BLaER1 treated with 17β-estradiol and CSF1 and Interleukin-3, amounts not matched to agents 10 nM and 100 nM (cell line): Measurements from ENCODE around the gene CMC4.

Source experiments
- H3K27ac ChIP-seq, 11 experiments: shearing (Covaris generic); formaldehyde crosslinking; 2 replicates each; pipeline ENCODE4 v1.8.1; 2022
- H3K27me3 ChIP-seq, 11 experiments: shearing (Covaris generic); formaldehyde crosslinking; 2 replicates each; pipeline ENCODE4 v1.8.1; 2022
- H3K36me3 ChIP-seq, 11 experiments: shearing (Covaris generic); formaldehyde crosslinking; 2 replicates each; pipeline ENCODE4 v1.8.1; 2022
- H3K4me1 ChIP-seq, 10 experiments: shearing (Covaris generic); formaldehyde crosslinking; 2 replicates each; pipeline ENCODE4 v1.8.1; 2022
- H3K4me2 ChIP-seq, 11 experiments: shearing (Covaris generic); formaldehyde crosslinking; 2 replicates each; pipeline ENCODE4 v1.8.1; 2022
- H3K4me3 ChIP-seq, 10 experiments: shearing (Covaris generic); formaldehyde crosslinking; 2 replicates each; pipeline ENCODE4 v1.8.1; 2022
- H3K9ac ChIP-seq, 11 experiments: shearing (Covaris generic); formaldehyde crosslinking; 2 replicates each; pipeline ENCODE4 v1.8.1; 2022
- H3K9me3 ChIP-seq, 11 experiments: shearing (Covaris generic); formaldehyde crosslinking; replicated peaks in 1 of 11; 2 replicates each; pipeline ENCODE4 v1.8.1; 2022
- H4K20me1 ChIP-seq, 11 experiments: shearing (Covaris generic); formaldehyde crosslinking; 2 replicates each; pipeline ENCODE4 v1.8.1; 2022
- Cebpa-rat ChIP-seq, 11 experiments: shearing (Covaris generic); IDR thresholded peaks; 2 replicates each; pipeline ENCODE4 v1.8.1; 2022

The CMC4 gene, protein sequence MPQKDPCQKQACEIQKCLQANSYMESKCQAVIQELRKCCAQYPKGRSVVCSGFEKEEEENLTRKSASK

DNA sequence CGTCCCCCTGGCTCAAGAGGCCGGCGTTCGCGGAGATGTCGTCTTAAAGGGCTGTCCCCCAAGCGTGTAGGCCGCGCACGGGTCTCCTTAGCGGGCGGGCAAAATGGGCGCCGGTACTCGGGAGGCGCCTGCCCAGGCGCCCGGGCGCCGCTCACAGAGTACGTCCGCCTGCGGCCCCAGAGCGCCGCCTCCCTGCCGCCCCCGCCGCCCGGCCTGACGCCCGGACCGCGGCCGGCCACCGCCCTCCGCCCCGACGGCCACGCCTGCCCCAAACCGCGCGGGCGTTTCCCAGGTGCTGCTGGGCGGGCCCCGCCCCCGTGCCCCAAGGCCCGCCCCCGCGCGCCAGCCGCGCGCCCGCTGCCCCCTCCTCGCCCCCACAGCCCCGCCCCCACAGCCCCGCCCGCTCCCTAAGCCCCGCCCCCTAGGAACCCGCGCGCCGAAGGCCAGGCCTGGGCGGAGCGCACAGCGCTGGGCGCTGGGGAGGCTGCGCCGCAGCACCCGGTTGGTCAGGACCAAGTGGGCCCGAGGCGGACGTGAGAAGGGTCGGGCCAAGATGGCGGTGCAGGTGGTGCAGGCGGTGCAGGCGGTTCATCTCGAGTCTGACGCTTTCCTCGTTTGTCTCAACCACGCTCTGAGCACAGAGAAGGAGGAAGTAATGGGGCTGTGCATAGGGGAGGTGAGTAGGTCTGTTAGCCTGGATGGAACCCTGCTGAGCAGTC is at the start of gene CMC4, which contains the start of the genes BRCC3 and MTCP1:
Gene CMC4 (minus strand): TSS at position 162 of the 719 bp plus-strand sequence. CDS start 7,113 bp downstream, outside the sequence.
Gene BRCC3 (plus strand): TSS at position 534 of the 719 bp plus-strand sequence. CDS start 20 bp downstream, at position 554.
Gene MTCP1 (minus strand): TSS at position 162 of the 719 bp plus-strand sequence. CDS start 5,126 bp downstream, outside the sequence.
- Histone ChIP-seq H3K4me3 (peak within 1 kb of the TSS; percentile 61 to 75 (median 72)), H3K4me1 (peaks cover 25 to 40% (median 28%) of the 10 kb centered on the region in 10 experiments), H3K4me2 (peak within 1 kb of the TSS; percentile 60 to 82 (median 75)), H3K27me3 (peaks cover 45 to 92% (median 81%) of the 10 kb centered on the region in 11 experiments), H3K27ac (peak within 1 kb of the TSS; percentile 73 to 91 (median 87)), H4K20me1 (peaks cover 0 to 30% (median 6%) of the 10 kb centered on the region in 11 experiments; a peak in 9 of 22 replicates), H3K36me3 (peaks cover 6 to 26% (median 12%) of the 10 kb centered on the region in 11 experiments; a peak in 17 of 22 replicates), H3K9me3 (peaks cover 0 to 3% (median 0%) of the 10 kb centered on the region in 11 experiments; a peak in 1 of 22 replicates), H3K9ac (peak within 1 kb of the TSS; percentile 82 to 91 (median 87))
- no peak for TF ChIP-seq Cebpa-rat (IDR thresholded peaks at IDR 0.05)

GRCh38 chrX:155115174-155115819 is 44.4 kb upstream of the CMC4 start:
- H3K9ac ChIP-seq, result no peak overlapping the region
- peaks cover 13 to 25% (median 15%) of the 10 kb centered on the region in 11 experiments; a peak in 21 of 22 replicates for H3K9me3 ChIP-seq
- TF ChIP-seq Cebpa-rat (IDR thresholded peaks at IDR 0.05), result no peak
- peaks cover 31 to 99% (median 78%) of the 10 kb centered on the region in 11 experiments for H3K27me3 ChIP-seq
- H3K4me2 ChIP-seq, result no peak overlapping the region
- H3K4me1 ChIP-seq, result no peaks in the 10 kb centered on the region
- H4K20me1 ChIP-seq, result no peaks in the 10 kb centered on the region
- peaks cover 15 to 71% (median 47%) of the 10 kb centered on the region in 11 experiments for H3K36me3 ChIP-seq
- H3K4me3 ChIP-seq, result no peak overlapping the region
- no peak overlapping the region for H3K27ac ChIP-seq

- Histone ChIP-seq H3K4me1 (no peaks in the 10 kb centered on the region), H3K36me3 (peaks cover 4 to 70% (median 39%) of the 10 kb centered on the region in 11 experiments; a peak in 21 of 22 replicates), H3K4me2 (no peak overlapping the region), H3K4me3 (no peak overlapping the region), H3K9me3 (peaks cover 13 to 25% (median 17%) of the 10 kb centered on the region in 11 experiments; a peak in 21 of 22 replicates), H3K9ac (no peak overlapping the region), H3K27ac (no peak overlapping the region), H4K20me1 (no peaks in the 10 kb centered on the region), H3K27me3 (peaks cover 28 to 99% (median 76%) of the 10 kb centered on the region in 11 experiments; a peak in 21 of 22 replicates)
- no peak for TF ChIP-seq Cebpa-rat (IDR thresholded peaks at IDR 0.05)
Measured at GRCh38 chrX:155113097-155113496, 42.2 kb upstream of the CMC4 start.

GRCh38 chrX:155112171-155112570 is 41.2 kb upstream of the CMC4 start:
- Histone ChIP-seq H3K4me2 (no peak overlapping the region), H3K4me3 (no peak overlapping the region), H3K4me1 (no peaks in the 10 kb centered on the region), H4K20me1 (no peaks in the 10 kb centered on the region), H3K9ac (no peak overlapping the region), H3K27ac (no peak overlapping the region), H3K36me3 (peaks cover 10 to 70% (median 45%) of the 10 kb centered on the region in 11 experiments; a peak in 21 of 22 replicates), H3K27me3 (peaks cover 25 to 99% (median 78%) of the 10 kb centered on the region in 11 experiments; a peak in 21 of 22 replicates), H3K9me3 (peaks cover 13 to 25% (median 19%) of the 10 kb centered on the region in 11 experiments; a peak in 21 of 22 replicates)
- TF ChIP-seq Cebpa-rat (IDR thresholded peaks at IDR 0.05), result no peak

GRCh38 chrX:155108427-155108826 is 37.5 kb upstream of the CMC4 start:
- TF ChIP-seq Cebpa-rat (IDR thresholded peaks at IDR 0.05), result no peak
- no peak overlapping the region for H3K4me2 ChIP-seq
- H3K4me3 ChIP-seq, result no peak overlapping the region
- H3K9me3 ChIP-seq, result peaks cover 11 to 21% (median 15%) of the 10 kb centered on the region in 11 experiments; a peak in 21 of 22 replicates
- no peaks in the 10 kb centered on the region for H3K4me1 ChIP-seq
- peaks cover 8 to 69% (median 35%) of the 10 kb centered on the region in 11 experiments; a peak in 17 of 22 replicates for H3K36me3 ChIP-seq
- no peak overlapping the region for H3K9ac ChIP-seq
- H3K27me3 ChIP-seq, result peaks cover 38 to 100% (median 83%) of the 10 kb centered on the region in 11 experiments
- H3K27ac ChIP-seq, result no peak overlapping the region
- no peaks in the 10 kb centered on the region for H4K20me1 ChIP-seq

- Histone ChIP-seq H3K4me2 (no peak overlapping the region), H3K27me3 (peaks cover 48 to 100% (median 83%) of the 10 kb centered on the region in 11 experiments), H3K4me3 (no peak overlapping the region), H3K9ac (no peak overlapping the region), H3K4me1 (no peaks in the 10 kb centered on the region), H4K20me1 (no peaks in the 10 kb centered on the region), H3K9me3 (peaks cover 0 to 8% (median 0%) of the 10 kb centered on the region in 11 experiments; a peak in 2 of 22 replicates), H3K27ac (no peak overlapping the region), H3K36me3 (peaks cover 8 to 57% (median 21%) of the 10 kb centered on the region in 11 experiments; a peak in 19 of 22 replicates)
- TF ChIP-seq Cebpa-rat (IDR thresholded peaks at IDR 0.05), result no peak
Measured at GRCh38 chrX:155105919-155106318, 35.0 kb upstream of the CMC4 start.

GRCh38 chrX:155094468-155095061 is 23.6 kb upstream of the CMC4 start:
- H3K4me2 ChIP-seq, result no peak overlapping the region
- H3K36me3 ChIP-seq, result peaks cover 16 to 58% (median 28%) of the 10 kb centered on the region in 11 experiments; a peak in 18 of 22 replicates
- no peaks in the 10 kb centered on the region for H3K4me1 ChIP-seq
- H3K27ac ChIP-seq, result no peak overlapping the region
- no peak overlapping the region for H3K9ac ChIP-seq
- H3K9me3 ChIP-seq, result peaks cover 0 to 7% (median 0%) of the 10 kb centered on the region in 11 experiments; a peak in 1 of 22 replicates
- TF ChIP-seq Cebpa-rat (IDR thresholded peaks at IDR 0.05), result no peak
- H3K27me3 ChIP-seq, result peaks cover 15 to 82% (median 67%) of the 10 kb centered on the region in 11 experiments
- H3K4me3 ChIP-seq, result no peak overlapping the region
- peaks cover 0 to 4% (median 0%) of the 10 kb centered on the region in 11 experiments; a peak in 1 of 22 replicates for H4K20me1 ChIP-seq
